GM18520 (cell line): ENCODE data around the gene DNAH11.

Source experiments
- ATAC-seq: cut with Tn5 transposase; IDR thresholded peaks from one replicate; pipeline ENCODE4 v1.9.1; 2021; ENCODE audit not compliant: unreplicated experiment

DNAH11 gene

DNA sequence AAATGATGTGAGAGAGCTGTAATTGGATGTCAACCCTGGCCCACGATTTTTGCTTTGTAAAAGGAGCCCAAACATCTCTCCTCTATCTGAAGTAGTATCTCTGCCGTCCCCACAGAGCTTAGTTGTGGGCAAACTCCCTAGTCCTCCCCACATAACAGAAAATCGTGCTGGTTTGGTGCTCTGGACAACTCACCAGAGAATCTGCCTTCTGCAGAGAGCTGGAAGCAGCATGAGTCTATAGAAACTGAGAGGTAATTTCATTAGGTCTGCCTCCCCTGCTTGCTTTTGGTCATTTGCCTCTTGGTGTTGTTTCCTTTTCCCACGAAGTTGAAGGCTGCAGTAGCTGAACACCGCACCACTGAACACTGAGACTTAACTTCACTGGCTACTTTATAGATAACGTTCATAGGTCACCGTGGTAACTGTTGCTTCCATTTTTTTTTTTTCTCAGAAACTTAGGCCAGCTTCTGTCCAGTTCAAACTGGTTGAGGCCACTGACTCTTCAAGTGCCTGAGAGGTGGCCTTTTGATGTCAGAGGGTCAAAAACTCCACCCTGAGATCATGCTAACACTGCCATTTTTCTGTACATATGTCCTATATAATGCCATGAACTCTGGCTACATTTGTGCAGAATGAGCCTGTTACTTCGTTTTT, 406.2 kb downstream of the DNAH11 start:
- no peak for ATAC-seq
